ENCODE measurements around the gene NLK.

Gene NLK

GRCh38 chr17:28144019-28144418, 101.5 kb downstream of the NLK start:
- no peaks in the 10 kb centered on the region for H3K27me3 ChIP-seq (ENCODE audit: insufficient read depth, low read length, poor library complexity, severe bottlenecking)
- TF ChIP-seq, protein P1, sequence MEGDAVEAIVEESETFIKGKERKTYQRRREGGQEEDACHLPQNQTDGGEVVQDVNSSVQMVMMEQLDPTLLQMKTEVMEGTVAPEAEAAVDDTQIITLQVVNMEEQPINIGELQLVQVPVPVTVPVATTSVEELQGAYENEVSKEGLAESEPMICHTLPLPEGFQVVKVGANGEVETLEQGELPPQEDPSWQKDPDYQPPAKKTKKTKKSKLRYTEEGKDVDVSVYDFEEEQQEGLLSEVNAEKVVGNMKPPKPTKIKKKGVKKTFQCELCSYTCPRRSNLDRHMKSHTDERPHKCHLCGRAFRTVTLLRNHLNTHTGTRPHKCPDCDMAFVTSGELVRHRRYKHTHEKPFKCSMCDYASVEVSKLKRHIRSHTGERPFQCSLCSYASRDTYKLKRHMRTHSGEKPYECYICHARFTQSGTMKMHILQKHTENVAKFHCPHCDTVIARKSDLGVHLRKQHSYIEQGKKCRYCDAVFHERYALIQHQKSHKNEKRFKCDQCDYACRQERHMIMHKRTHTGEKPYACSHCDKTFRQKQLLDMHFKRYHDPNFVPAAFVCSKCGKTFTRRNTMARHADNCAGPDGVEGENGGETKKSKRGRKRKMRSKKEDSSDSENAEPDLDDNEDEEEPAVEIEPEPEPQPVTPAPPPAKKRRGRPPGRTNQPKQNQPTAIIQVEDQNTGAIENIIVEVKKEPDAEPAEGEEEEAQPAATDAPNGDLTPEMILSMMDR (conservative IDR thresholded peaks at IDR 0.05; ENCODE audit: low read length), result no peak

GRCh38 chr17:28145348-28145747, 102.9 kb downstream of the NLK start:
- H3K4me1 ChIP-seq (ENCODE audit: insufficient read depth, low read length, poor library complexity, severe bottlenecking), result no peaks in the 10 kb centered on the region
- H3K36me3 ChIP-seq (ENCODE audit: insufficient read depth, low read length), result 0 out of 2 replicates have a peak, but pooled peaks cover 6% of the 10 kb centered on the region
- H3F3A ChIP-seq (ENCODE audit: low read depth), result no peaks in the 10 kb centered on the region
- no peaks in the 10 kb centered on the region for H3K9me3 ChIP-seq (ENCODE audit: insufficient read depth, low read depth, low read length)
- no peak overlapping the region for H3K9ac ChIP-seq (ENCODE audit: low read depth, low read length, poor library complexity, severe bottlenecking)
- H2AFZ ChIP-seq (ENCODE audit: low read length), result no peak overlapping the region
- no peak overlapping the region for H3K4me3 ChIP-seq (ENCODE audit: low read length, poor library complexity, severe bottlenecking)
- TF ChIP-seq, protein P1 (conservative IDR thresholded peaks at IDR 0.05; ENCODE audit: low read length), result no peak
- TF ChIP-seq EZH2phosphoT487 (IDR thresholded peaks at IDR 0.05; ENCODE audit: borderline replicate concordance), result no peak
- H3K4me2 ChIP-seq (ENCODE audit: low read depth, low read length, poor library complexity, severe bottlenecking), result no peak overlapping the region
- no peaks in the 10 kb centered on the region for H3K9me2 ChIP-seq (replicated peaks; ENCODE audit: low read depth, low read length)
- no peaks in the 10 kb centered on the region for H4K20me1 ChIP-seq (ENCODE audit: insufficient read depth, low read length, poor library complexity, severe bottlenecking)
- no peaks in the 10 kb centered on the region for H3K27me3 ChIP-seq (ENCODE audit: insufficient read depth, low read length, poor library complexity, severe bottlenecking)
- H3K79me2 ChIP-seq (ENCODE audit: insufficient read depth, low read length), result no peaks in the 10 kb centered on the region

More at GRCh38 chr17:28144019-28144418, 101.5 kb downstream of the NLK start:
- Histone ChIP-seq H3K4me3 (ENCODE audit: low read length, poor library complexity, severe bottlenecking) (no peak overlapping the region), H3K4me1 (ENCODE audit: insufficient read depth, low read length, poor library complexity, severe bottlenecking) (no peaks in the 10 kb centered on the region), H3K79me2 (ENCODE audit: insufficient read depth, low read length) (no peaks in the 10 kb centered on the region), H3F3A (ENCODE audit: low read depth) (no peaks in the 10 kb centered on the region), H3K36me3 (ENCODE audit: insufficient read depth, low read length) (0 out of 2 replicates have a peak, but pooled peaks cover 6% of the 10 kb centered on the region), H3K9me2 (replicated peaks; ENCODE audit: low read depth, low read length) (no peaks in the 10 kb centered on the region), H3K9me3 (ENCODE audit: insufficient read depth, low read depth, low read length) (no peaks in the 10 kb centered on the region), H2AFZ (ENCODE audit: low read length) (no peak overlapping the region), H4K20me1 (ENCODE audit: insufficient read depth, low read length, poor library complexity, severe bottlenecking) (no peaks in the 10 kb centered on the region), H3K9ac (ENCODE audit: low read depth, low read length, poor library complexity, severe bottlenecking) (no peak overlapping the region), H3K4me2 (ENCODE audit: low read depth, low read length, poor library complexity, severe bottlenecking) (no peak overlapping the region)

- 0 out of 2 replicates have a peak, but pooled peaks cover 6% of the 10 kb centered on the region for H3K36me3 ChIP-seq (ENCODE audit: insufficient read depth, low read length)
- H3K9ac ChIP-seq (ENCODE audit: low read depth, low read length, poor library complexity, severe bottlenecking), result no peak overlapping the region
- no peak overlapping the region for H3K4me2 ChIP-seq (ENCODE audit: low read depth, low read length, poor library complexity, severe bottlenecking)
- no peaks in the 10 kb centered on the region for H3K4me1 ChIP-seq (ENCODE audit: insufficient read depth, low read length, poor library complexity, severe bottlenecking)
- no peaks in the 10 kb centered on the region for H3K9me2 ChIP-seq (replicated peaks; ENCODE audit: low read depth, low read length)
- TF ChIP-seq, protein P1 (conservative IDR thresholded peaks at IDR 0.05; ENCODE audit: low read length), result no peak
- no peaks in the 10 kb centered on the region for H3K79me2 ChIP-seq (ENCODE audit: insufficient read depth, low read length)
- H3K27me3 ChIP-seq (ENCODE audit: insufficient read depth, low read length, poor library complexity, severe bottlenecking), result no peaks in the 10 kb centered on the region
- no peak overlapping the region for H2AFZ ChIP-seq (ENCODE audit: low read length)
- no peaks in the 10 kb centered on the region for H3K9me3 ChIP-seq (ENCODE audit: insufficient read depth, low read depth, low read length)
- no peak overlapping the region for H3K4me3 ChIP-seq (ENCODE audit: low read length, poor library complexity, severe bottlenecking)
- H4K20me1 ChIP-seq (ENCODE audit: insufficient read depth, low read length, poor library complexity, severe bottlenecking), result no peaks in the 10 kb centered on the region
- no peaks in the 10 kb centered on the region for H3F3A ChIP-seq (ENCODE audit: low read depth)
Observed at GRCh38 chr17:28147017-28147416, 104.5 kb downstream of the NLK start.

All from Loucy (cell line).